ENCODE data around the gene NTM.

The NTM gene

DNA sequence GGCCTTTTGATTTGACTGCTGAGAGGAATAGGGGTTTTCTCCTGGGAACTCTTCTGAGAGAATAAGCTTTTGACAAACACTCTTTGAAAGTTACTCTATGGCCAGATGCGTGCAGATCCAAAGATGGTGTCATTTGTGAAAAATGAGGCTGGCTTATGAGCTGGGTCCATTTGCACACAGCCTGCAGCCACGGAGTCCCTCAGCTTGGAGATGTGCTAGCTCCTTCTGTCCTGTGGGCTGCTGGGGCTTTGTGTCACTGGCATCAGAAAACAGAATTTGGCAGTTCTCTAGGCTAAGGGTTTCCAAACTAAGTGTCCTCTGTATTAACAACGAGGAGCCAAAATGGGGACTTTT, 702.4 kb downstream of the NTM start:
- no peak overlapping the region for H3K4ac ChIP-seq (ENCODE audit: low read length)
- no peak overlapping the region for H2BK5ac ChIP-seq (ENCODE audit: low read length)
- no CpG with 5 or more reads among the region's 3 CpGs for WGBS, 2 donors (ENCODE audit: extremely low coverage in 2 of 2, insufficient read length in 2 of 2, insufficient replicate concordance in 1 of 2)

DNA sequence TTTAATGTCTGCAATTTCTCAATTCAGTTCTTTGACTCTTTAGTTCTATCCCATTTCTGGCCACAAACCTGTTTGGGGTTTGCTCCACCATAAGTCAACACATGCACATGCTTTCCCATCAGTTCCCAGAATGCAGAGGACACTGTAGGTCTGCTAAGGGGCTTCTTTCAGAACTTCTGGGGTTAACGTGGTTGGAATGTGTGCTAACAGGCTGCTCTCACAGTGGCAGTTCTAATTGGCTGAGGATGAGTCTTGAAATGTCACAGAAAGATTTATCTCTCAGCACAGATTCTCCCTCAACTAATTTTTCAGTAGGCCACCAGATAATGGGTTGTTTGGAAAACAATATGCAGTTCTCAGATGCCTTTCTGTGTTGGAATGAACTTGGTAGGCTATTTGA, 703.4 kb downstream of the NTM start:
- no peak overlapping the region for H3K18ac ChIP-seq (ENCODE audit: low read length)
- H2BK12ac ChIP-seq (ENCODE audit: low read length): no peak overlapping the region
- H3K4ac ChIP-seq (ENCODE audit: low read length): no peak overlapping the region
- H4K91ac ChIP-seq (ENCODE audit: low read depth, low read length, poor library complexity): no peak overlapping the region
- WGBS, 2 donors (ENCODE audit: extremely low coverage in 2 of 2, insufficient read length in 2 of 2, insufficient replicate concordance in 1 of 2): no CpG with 5 or more reads among the region's 1 CpG
- no peak for DNase-seq (ENCODE audit: low spot score)
- no peak overlapping the region for H4K8ac ChIP-seq (ENCODE audit: low read depth, low read length)
- no peak overlapping the region for H3K23ac ChIP-seq (ENCODE audit: low read depth, low read length, poor library complexity)
- peaks cover 0 to 4% of the 10 kb centered on the region in 2 donors for H3K9me3 ChIP-seq (replicated peaks in 1 of 2; ENCODE audit: control insufficient read depth in 2 of 2, insufficient read depth in 1 of 2, low read depth in 1 of 2, low read length in 2 of 2)
- H3K27me3 ChIP-seq (ENCODE audit: control insufficient read depth in 3 of 3, insufficient read depth in 3 of 3, low read depth in 1 of 3, low read length in 3 of 3): no peaks in the 10 kb centered on the region
- no peak overlapping the region for H2AFZ ChIP-seq (ENCODE audit: low read length)
- H3K9ac ChIP-seq (ENCODE audit: low read depth, low read length, poor library complexity): no peak overlapping the region
- H3K27ac ChIP-seq (replicated peaks; ENCODE audit: low read length): no peak overlapping the region
- H3K36me3 ChIP-seq (replicated peaks in 1 of 2; ENCODE audit: control insufficient read depth in 2 of 2, insufficient read depth in 2 of 2, low read length in 2 of 2): no peaks in the 10 kb centered on the region
- no peak overlapping the region for H2BK5ac ChIP-seq (ENCODE audit: low read length)
- no peak overlapping the region for H2BK120ac ChIP-seq (ENCODE audit: low read depth, low read length)
- H3K4me2 ChIP-seq (ENCODE audit: insufficient read depth, low read length, poor library complexity, severe bottlenecking): no peak overlapping the region
- H3K79me1 ChIP-seq (ENCODE audit: low read depth, low read length): no peaks in the 10 kb centered on the region
- no peak overlapping the region for H2BK15ac ChIP-seq (ENCODE audit: low read length)
- H3K14ac ChIP-seq (ENCODE audit: low read length): no peak overlapping the region
- no peak overlapping the region for H3K4me3 ChIP-seq (ENCODE audit: low read length in 2 of 2)
- no peak overlapping the region for H2AK5ac ChIP-seq (ENCODE audit: low read depth, low read length)
- H3K4me1 ChIP-seq (ENCODE audit: control insufficient read depth in 2 of 2, insufficient read depth in 1 of 2, low read depth in 1 of 2, low read length in 2 of 2): peaks cover 0 to 6% of the 10 kb centered on the region in 2 donors

More for the DNA sequence above, 702.4 kb downstream of the NTM start:
- H4K91ac ChIP-seq (ENCODE audit: low read depth, low read length, poor library complexity): no peak overlapping the region
- no peaks in the 10 kb centered on the region for H3K79me1 ChIP-seq (ENCODE audit: low read depth, low read length)
- no peaks in the 10 kb centered on the region for H3K36me3 ChIP-seq (replicated peaks in 1 of 2; ENCODE audit: control insufficient read depth in 2 of 2, insufficient read depth in 2 of 2, low read length in 2 of 2)
- no peak overlapping the region for H3K4me3 ChIP-seq (ENCODE audit: low read length in 2 of 2)
- no peaks in the 10 kb centered on the region for H3K27me3 ChIP-seq (ENCODE audit: control insufficient read depth in 3 of 3, insufficient read depth in 3 of 3, low read depth in 1 of 3, low read length in 3 of 3)
- peaks cover 0 to 4% of the 10 kb centered on the region in 2 donors for H3K9me3 ChIP-seq (replicated peaks in 1 of 2; ENCODE audit: control insufficient read depth in 2 of 2, insufficient read depth in 1 of 2, low read depth in 1 of 2, low read length in 2 of 2)
- no peak overlapping the region for H3K9ac ChIP-seq (ENCODE audit: low read depth, low read length, poor library complexity)
- H3K18ac ChIP-seq (ENCODE audit: low read length): no peak overlapping the region
- H4K8ac ChIP-seq (ENCODE audit: low read depth, low read length): no peak overlapping the region
- peaks cover 0 to 4% of the 10 kb centered on the region in 2 donors for H3K4me1 ChIP-seq (ENCODE audit: control insufficient read depth in 2 of 2, insufficient read depth in 1 of 2, low read depth in 1 of 2, low read length in 2 of 2)
- no peak overlapping the region for H3K4me2 ChIP-seq (ENCODE audit: insufficient read depth, low read length, poor library complexity, severe bottlenecking)
- H2AFZ ChIP-seq (ENCODE audit: low read length): no peak overlapping the region
- H2BK15ac ChIP-seq (ENCODE audit: low read length): peak overlapping the region; percentile 15
- no peak overlapping the region for H2AK5ac ChIP-seq (ENCODE audit: low read depth, low read length)
- H2BK120ac ChIP-seq (ENCODE audit: low read depth, low read length): no peak overlapping the region
- no peak for DNase-seq (ENCODE audit: low spot score)
- no peak overlapping the region for H3K14ac ChIP-seq (ENCODE audit: low read length)
- no peak overlapping the region for H3K27ac ChIP-seq (replicated peaks; ENCODE audit: low read length)
- H2BK12ac ChIP-seq (ENCODE audit: low read length): no peak overlapping the region
- H3K23ac ChIP-seq (ENCODE audit: low read depth, low read length, poor library complexity): no peak overlapping the region

DNA sequence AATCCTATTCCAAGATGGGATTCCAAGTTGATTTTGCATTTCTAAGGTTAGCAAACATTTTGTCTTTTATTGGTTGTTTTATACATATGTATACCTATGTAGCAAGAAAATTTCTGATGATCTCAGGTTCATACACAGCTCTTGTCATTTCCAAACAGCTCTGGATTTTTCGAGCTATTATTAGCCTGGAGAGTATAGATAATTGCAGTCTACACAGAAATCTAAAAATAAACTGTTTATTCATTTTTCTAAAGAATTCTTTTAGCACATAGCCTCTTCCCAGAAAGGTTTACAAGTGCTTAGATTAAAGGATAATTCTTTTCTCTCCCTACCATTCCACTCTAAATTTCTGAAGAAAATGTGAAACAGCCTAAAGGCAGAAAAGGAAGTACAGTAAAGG, 705.0 kb downstream of the NTM start:
- H3K4me1 ChIP-seq (ENCODE audit: control insufficient read depth in 2 of 2, insufficient read depth in 1 of 2, low read depth in 1 of 2, low read length in 2 of 2): peaks cover 0 to 6% of the 10 kb centered on the region in 2 donors
- H2BK120ac ChIP-seq (ENCODE audit: low read depth, low read length): no peak overlapping the region
- H4K91ac ChIP-seq (ENCODE audit: low read depth, low read length, poor library complexity): no peak overlapping the region
- H3K27ac ChIP-seq (replicated peaks; ENCODE audit: low read length): no peak overlapping the region
- no peak overlapping the region for H3K14ac ChIP-seq (ENCODE audit: low read length)
- no peaks in the 10 kb centered on the region for H3K79me1 ChIP-seq (ENCODE audit: low read depth, low read length)
- H3K9me3 ChIP-seq (replicated peaks in 1 of 2; ENCODE audit: control insufficient read depth in 2 of 2, insufficient read depth in 1 of 2, low read depth in 1 of 2, low read length in 2 of 2): no peaks in the 10 kb centered on the region
- H4K8ac ChIP-seq (ENCODE audit: low read depth, low read length): no peak overlapping the region
- no peak overlapping the region for H3K23ac ChIP-seq (ENCODE audit: low read depth, low read length, poor library complexity)
- no peaks in the 10 kb centered on the region for H3K27me3 ChIP-seq (ENCODE audit: control insufficient read depth in 3 of 3, insufficient read depth in 3 of 3, low read depth in 1 of 3, low read length in 3 of 3)
- H3K4ac ChIP-seq (ENCODE audit: low read length): no peak overlapping the region
- DNase-seq (ENCODE audit: low spot score): no peak
- no peaks in the 10 kb centered on the region for H3K36me3 ChIP-seq (replicated peaks in 1 of 2; ENCODE audit: control insufficient read depth in 2 of 2, insufficient read depth in 2 of 2, low read length in 2 of 2)
- no peak overlapping the region for H2BK15ac ChIP-seq (ENCODE audit: low read length)
- no peak overlapping the region for H3K4me2 ChIP-seq (ENCODE audit: insufficient read depth, low read length, poor library complexity, severe bottlenecking)
- H2BK12ac ChIP-seq (ENCODE audit: low read length): no peak overlapping the region
- no peak overlapping the region for H2AFZ ChIP-seq (ENCODE audit: low read length)
- no peak overlapping the region for H3K4me3 ChIP-seq (ENCODE audit: low read length in 2 of 2)
- WGBS, 2 donors (ENCODE audit: extremely low coverage in 2 of 2, insufficient read length in 2 of 2, insufficient replicate concordance in 1 of 2): no CpG with 5 or more reads among the region's 1 CpG
- no peak overlapping the region for H3K18ac ChIP-seq (ENCODE audit: low read length)
- no peak overlapping the region for H3K9ac ChIP-seq (ENCODE audit: low read depth, low read length, poor library complexity)
- H2AK5ac ChIP-seq (ENCODE audit: low read depth, low read length): no peak overlapping the region
- no peak overlapping the region for H2BK5ac ChIP-seq (ENCODE audit: low read length)

- no peak overlapping the region for H3K4me3 ChIP-seq (ENCODE audit: low read length in 2 of 2)
- H2BK120ac ChIP-seq (ENCODE audit: low read depth, low read length): no peak overlapping the region
- H3K9ac ChIP-seq (ENCODE audit: low read depth, low read length, poor library complexity): no peak overlapping the region
- no peak overlapping the region for H2BK5ac ChIP-seq (ENCODE audit: low read length)
- H2BK15ac ChIP-seq (ENCODE audit: low read length): no peak overlapping the region
- H3K4ac ChIP-seq (ENCODE audit: low read length): no peak overlapping the region
- H2AFZ ChIP-seq (ENCODE audit: low read length): no peak overlapping the region
- H3K18ac ChIP-seq (ENCODE audit: low read length): no peak overlapping the region
- H2AK5ac ChIP-seq (ENCODE audit: low read depth, low read length): no peak overlapping the region
- H3K4me2 ChIP-seq (ENCODE audit: insufficient read depth, low read length, poor library complexity, severe bottlenecking): no peak overlapping the region
- no peak overlapping the region for H4K91ac ChIP-seq (ENCODE audit: low read depth, low read length, poor library complexity)
- H3K9me3 ChIP-seq (replicated peaks in 1 of 2; ENCODE audit: control insufficient read depth in 2 of 2, insufficient read depth in 1 of 2, low read depth in 1 of 2, low read length in 2 of 2): no peaks in the 10 kb centered on the region
- no peak overlapping the region for H2BK12ac ChIP-seq (ENCODE audit: low read length)
- no peak overlapping the region for H3K14ac ChIP-seq (ENCODE audit: low read length)
- no peak overlapping the region for H3K23ac ChIP-seq (ENCODE audit: low read depth, low read length, poor library complexity)
- H3K79me1 ChIP-seq (ENCODE audit: low read depth, low read length): no peaks in the 10 kb centered on the region
- DNase-seq (ENCODE audit: low spot score): no peak
- peaks cover 0 to 4% of the 10 kb centered on the region in 2 donors for H3K4me1 ChIP-seq (ENCODE audit: control insufficient read depth in 2 of 2, insufficient read depth in 1 of 2, low read depth in 1 of 2, low read length in 2 of 2)
- H4K8ac ChIP-seq (ENCODE audit: low read depth, low read length): no peak overlapping the region
- H3K36me3 ChIP-seq (replicated peaks in 1 of 2; ENCODE audit: control insufficient read depth in 2 of 2, insufficient read depth in 2 of 2, low read length in 2 of 2): no peaks in the 10 kb centered on the region
- H3K27ac ChIP-seq (replicated peaks; ENCODE audit: low read length): no peak overlapping the region
- H3K27me3 ChIP-seq (ENCODE audit: control insufficient read depth in 3 of 3, insufficient read depth in 3 of 3, low read depth in 1 of 3, low read length in 3 of 3): no peaks in the 10 kb centered on the region
These were observed 707.0 kb downstream of the NTM start for GRCh38 chr11:132077416-132077815.

All from neuronal stem cell (in vitro differentiated cells).